Bronchial epithelial cell (primary cell): ENCODE results near the gene NRXN3. TPM values are rescaled to one million over a fixed set of nuclear protein-coding genes. Genes with fewer than 3 reads are reported as not detected.

Source experiments
- DNase-seq: peaks from one replicate; pipeline ENCODE4 v3.0.0-alpha.2; 2010; ENCODE audit warnings: low read depth
- FAIRE-seq: peaks from 2 replicates; lab custom pipeline; 2011; peaks lifted over from hg19 to GRCh38; lab: Jason Lieb, UNC
- H3K27me3 ChIP-seq: 2 replicates; pipeline ENCODE4 v1.5.1; 2011; ENCODE audit warnings: low read length; ENCODE audit not compliant: control insufficient read depth, insufficient read depth
- H3K36me3 ChIP-seq: 2 replicates; pipeline ENCODE4 v1.5.1; 2011; ENCODE audit warnings: low read length; ENCODE audit not compliant: control insufficient read depth, insufficient read depth
- H3K4me3 ChIP-seq: 2 replicates; pipeline ENCODE4 v1.5.1; 2011; ENCODE audit warnings: mild to moderate bottlenecking, low read depth, low read length, control low read depth
- total RNA-seq: library from RNA; depleted of rRNA; stranded (reverse); fragments of >200 nt; gene quantifications from 2 replicates; pipeline ENCODE4 v1.2.1, GENCODE V29; 2014
- TF ChIP-seq, protein P1 (sequence below): IDR thresholded peaks from 2 replicates; pipeline ENCODE4 v1.5.1; 2011; ENCODE audit warnings: mild to moderate bottlenecking, moderate library complexity, low read length, control low read depth, inconsistent platforms; ENCODE audit not compliant: insufficient read depth, severe bottlenecking

The NRXN3 gene
- total RNA-seq, 1 donor from 2014 or later, result under 0.01 TPM

DNA sequence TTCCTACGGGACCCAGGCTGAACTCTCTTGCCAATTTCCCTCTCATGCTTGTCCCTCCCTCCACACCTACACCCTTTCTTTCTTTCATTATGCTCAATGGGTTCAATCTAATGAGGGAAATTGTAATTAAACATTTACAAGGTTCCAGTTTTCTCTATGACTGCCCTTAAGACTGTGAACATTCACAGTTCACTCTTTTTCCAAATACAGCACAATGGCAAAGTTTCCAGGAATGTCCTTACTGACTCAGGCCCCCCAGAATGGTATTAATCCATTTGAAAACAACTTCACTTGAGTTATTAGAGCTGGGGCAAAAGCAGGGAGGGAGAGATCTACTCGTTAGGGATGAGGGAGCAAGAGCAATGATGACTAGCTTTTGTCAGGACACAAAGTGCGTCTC, 892.1 kb downstream of the NRXN3 start:
- no peak for FAIRE-seq
- Histone ChIP-seq H3K27me3 (no peaks in the 10 kb centered on the region), H3K4me3 (no peak overlapping the region), H3K36me3 (no peaks in the 10 kb centered on the region)
- TF ChIP-seq, protein P1, sequence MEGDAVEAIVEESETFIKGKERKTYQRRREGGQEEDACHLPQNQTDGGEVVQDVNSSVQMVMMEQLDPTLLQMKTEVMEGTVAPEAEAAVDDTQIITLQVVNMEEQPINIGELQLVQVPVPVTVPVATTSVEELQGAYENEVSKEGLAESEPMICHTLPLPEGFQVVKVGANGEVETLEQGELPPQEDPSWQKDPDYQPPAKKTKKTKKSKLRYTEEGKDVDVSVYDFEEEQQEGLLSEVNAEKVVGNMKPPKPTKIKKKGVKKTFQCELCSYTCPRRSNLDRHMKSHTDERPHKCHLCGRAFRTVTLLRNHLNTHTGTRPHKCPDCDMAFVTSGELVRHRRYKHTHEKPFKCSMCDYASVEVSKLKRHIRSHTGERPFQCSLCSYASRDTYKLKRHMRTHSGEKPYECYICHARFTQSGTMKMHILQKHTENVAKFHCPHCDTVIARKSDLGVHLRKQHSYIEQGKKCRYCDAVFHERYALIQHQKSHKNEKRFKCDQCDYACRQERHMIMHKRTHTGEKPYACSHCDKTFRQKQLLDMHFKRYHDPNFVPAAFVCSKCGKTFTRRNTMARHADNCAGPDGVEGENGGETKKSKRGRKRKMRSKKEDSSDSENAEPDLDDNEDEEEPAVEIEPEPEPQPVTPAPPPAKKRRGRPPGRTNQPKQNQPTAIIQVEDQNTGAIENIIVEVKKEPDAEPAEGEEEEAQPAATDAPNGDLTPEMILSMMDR, result no peak
- no peak for DNase-seq

DNA sequence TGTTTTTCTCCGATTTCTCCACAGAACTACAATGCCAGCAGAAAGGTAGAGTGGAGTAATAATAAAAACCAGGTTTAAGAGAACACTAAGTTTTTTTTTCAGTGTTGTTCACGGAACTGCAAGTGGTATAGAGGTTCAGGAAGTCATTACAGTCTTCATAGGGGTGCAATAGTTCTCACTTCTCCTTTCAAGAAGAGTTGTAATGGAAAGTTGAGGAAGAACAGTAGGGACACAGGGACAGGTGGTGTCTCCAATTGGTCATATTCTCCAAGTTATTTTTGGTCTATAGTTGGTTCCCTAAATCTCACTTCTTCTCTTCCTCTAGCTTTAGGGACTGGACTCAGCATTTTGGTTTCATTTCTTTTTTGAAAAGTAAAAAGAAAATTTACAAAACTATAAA, 894.0 kb downstream of the NRXN3 start:
- no peak for DNase-seq
- no peak for FAIRE-seq
- Histone ChIP-seq H3K36me3 (no peaks in the 10 kb centered on the region), H3K27me3 (no peaks in the 10 kb centered on the region), H3K4me3 (no peak overlapping the region)
- TF ChIP-seq, protein P1, result no peak

DNA sequence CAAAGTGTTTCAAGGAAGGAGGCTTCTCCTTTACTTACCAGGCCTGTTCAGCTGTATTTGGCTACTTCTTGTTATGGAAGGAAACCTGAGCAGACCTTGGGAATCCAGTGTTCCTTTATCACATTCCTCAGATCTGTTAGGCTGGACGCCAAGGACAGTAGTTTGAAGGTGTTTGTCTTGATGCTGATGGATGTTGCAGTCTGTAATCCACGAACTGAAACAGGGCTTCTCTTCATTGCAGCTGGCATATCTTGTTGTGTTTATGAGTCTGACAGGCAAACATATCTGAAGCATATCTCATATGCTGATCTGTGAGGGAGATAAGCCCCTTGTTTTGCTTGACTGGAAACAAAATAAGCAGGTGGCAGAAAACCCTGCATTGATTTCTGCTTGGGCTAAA, 904.3 kb downstream of the NRXN3 start:
- H3K27me3 ChIP-seq, result no peaks in the 10 kb centered on the region
- H3K36me3 ChIP-seq, result no peaks in the 10 kb centered on the region
- DNase-seq (no peak), FAIRE-seq (peak; percentile 64)
- no peak overlapping the region for H3K4me3 ChIP-seq
- TF ChIP-seq, protein P1, result no peak

DNA sequence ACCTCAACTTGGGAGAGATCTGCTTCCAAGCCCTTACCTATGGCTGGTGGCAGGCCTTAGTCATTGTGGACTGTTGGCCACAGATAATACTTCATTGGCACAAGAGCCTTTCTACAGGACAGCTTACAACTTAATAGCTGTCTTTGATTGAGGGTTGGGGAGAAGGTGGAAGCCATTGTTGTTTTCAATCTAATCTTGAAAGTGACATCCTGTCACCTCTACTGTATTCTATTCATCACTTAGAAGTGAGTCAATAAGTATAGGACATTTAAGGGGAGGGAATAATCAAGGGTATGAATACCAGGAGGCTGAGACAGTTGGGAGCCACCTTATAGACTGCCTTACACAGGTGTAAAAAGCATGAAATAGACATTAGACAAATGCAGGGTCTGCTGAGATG, 906.3 kb downstream of the NRXN3 start:
- no peaks in the 10 kb centered on the region for H3K27me3 ChIP-seq
- no peaks in the 10 kb centered on the region for H3K36me3 ChIP-seq
- DNase-seq, result no peak
- FAIRE-seq, result no peak
- TF ChIP-seq, protein P1, result no peak
- no peak overlapping the region for H3K4me3 ChIP-seq

DNA sequence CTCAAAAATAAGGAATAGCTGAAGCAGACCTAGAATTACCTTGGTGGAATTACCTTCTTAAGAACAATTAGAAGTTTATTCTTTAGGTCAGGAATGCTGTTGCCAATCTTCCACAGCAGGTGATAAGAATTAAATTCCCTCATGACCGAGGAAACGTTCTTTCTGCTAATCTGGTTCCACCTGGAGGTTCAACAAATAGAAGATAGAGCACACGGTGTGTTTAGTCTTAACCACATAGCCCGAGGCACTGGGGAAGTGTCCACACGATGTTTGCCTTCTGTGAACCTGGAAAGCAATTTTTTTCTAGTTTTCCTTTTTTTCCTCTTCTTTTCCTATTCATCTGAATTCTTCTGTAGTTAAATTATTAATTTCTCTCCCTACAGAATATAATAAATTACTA, 906.9 kb downstream of the NRXN3 start:
- TF ChIP-seq, protein P1, result no peak
- Histone ChIP-seq H3K27me3 (no peaks in the 10 kb centered on the region), H3K4me3 (no peak overlapping the region), H3K36me3 (no peaks in the 10 kb centered on the region)
- no peak for DNase-seq
- no peak for FAIRE-seq

DNA sequence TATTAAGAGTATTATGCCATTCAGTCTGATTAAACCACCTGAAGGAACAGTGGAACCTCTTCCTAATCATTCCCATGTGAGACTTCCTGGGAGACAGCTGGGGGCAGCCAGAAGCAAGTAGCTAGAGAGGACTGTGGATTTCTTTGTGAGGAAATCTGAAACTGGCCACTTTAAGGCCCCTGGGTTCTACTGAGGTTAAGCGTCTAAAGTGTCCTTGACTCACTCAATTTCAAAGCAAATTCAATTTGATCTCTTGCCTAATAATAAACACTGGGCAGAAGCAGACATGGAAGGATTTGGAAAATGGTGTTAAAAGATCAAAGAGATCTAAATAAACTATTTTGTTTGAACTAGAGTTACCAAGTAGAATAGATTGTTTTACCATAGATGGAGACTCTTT, 909.9 kb downstream of the NRXN3 start:
- no peaks in the 10 kb centered on the region for H3K27me3 ChIP-seq
- no peak for DNase-seq
- no peaks in the 10 kb centered on the region for H3K36me3 ChIP-seq
- no peak for FAIRE-seq
- TF ChIP-seq, protein P1, result no peak
- H3K4me3 ChIP-seq, result no peak overlapping the region
